Neural progenitor cell (in vitro differentiated cells): ENCODE measurements around the gene ZNF276.

Experiments
- EZH2phosphoT487 ChIP-seq: fragments of 200-600 bp; sonication (generic); IDR thresholded peaks from 2 replicates; pipeline ENCODE4 v1.6.1; 2017; ENCODE audit warnings: antibody characterized with exemption
- TF ChIP-seq, protein P1 (sequence below): fragments of 200-600 bp; sonication (generic); IDR thresholded peaks from 2 replicates; pipeline ENCODE4 v1.5.1; 2017; ENCODE audit warnings: antibody characterized with exemption, mild to moderate bottlenecking

DNA sequence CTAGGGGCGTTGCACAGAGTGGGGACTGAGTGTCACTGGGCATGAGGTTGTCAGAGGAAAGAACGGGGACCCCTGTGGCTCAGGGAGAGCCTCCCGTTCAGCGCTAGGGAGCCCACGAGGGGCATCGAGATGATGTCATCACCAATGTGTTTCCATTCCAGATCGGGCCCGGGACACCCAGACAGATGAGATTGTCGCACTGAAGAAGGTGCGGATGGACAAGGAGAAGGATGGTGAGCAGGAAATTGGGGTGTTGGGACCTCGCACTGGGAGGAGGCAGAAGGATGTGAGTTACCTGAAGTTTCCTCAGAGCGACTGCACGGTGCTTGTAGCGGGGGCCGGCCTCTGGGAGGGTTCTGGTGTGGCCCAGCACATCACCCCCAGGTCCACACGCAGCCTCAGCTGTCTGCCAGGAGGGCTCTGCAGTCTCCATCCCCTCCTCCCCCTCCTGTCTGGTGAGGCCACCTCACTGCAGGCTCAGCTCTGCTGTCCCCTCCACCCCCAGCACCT is 30.9 kb upstream of the ZNF276 start:
- TF ChIP-seq, protein P1, sequence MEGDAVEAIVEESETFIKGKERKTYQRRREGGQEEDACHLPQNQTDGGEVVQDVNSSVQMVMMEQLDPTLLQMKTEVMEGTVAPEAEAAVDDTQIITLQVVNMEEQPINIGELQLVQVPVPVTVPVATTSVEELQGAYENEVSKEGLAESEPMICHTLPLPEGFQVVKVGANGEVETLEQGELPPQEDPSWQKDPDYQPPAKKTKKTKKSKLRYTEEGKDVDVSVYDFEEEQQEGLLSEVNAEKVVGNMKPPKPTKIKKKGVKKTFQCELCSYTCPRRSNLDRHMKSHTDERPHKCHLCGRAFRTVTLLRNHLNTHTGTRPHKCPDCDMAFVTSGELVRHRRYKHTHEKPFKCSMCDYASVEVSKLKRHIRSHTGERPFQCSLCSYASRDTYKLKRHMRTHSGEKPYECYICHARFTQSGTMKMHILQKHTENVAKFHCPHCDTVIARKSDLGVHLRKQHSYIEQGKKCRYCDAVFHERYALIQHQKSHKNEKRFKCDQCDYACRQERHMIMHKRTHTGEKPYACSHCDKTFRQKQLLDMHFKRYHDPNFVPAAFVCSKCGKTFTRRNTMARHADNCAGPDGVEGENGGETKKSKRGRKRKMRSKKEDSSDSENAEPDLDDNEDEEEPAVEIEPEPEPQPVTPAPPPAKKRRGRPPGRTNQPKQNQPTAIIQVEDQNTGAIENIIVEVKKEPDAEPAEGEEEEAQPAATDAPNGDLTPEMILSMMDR: no peak
- no peak for TF ChIP-seq EZH2phosphoT487
